Measurements from ENCODE around the gene DAB1. TPM values are rescaled to one million over a fixed set of nuclear protein-coding genes. Genes with fewer than 3 reads are reported as not detected.

Gene DAB1
- total RNA-seq, 1 donor from 2014 or later, result 0.20 TPM

- DNase-seq (ENCODE audit: low read depth), result no peak
Observed at GRCh38 chr1:56979986-56980755, 443.7 kb downstream of the DAB1 start.

- no peak for DNase-seq (ENCODE audit: low read depth)
Observed at GRCh38 chr1:56978819-56979218, 445.0 kb downstream of the DAB1 start.

- no peak for DNase-seq (ENCODE audit: low read depth)
Observed at GRCh38 chr1:56977910-56978309, 445.9 kb downstream of the DAB1 start.

GRCh38 chr1:56975446-56975845 is 448.4 kb downstream of the DAB1 start:
- no peak for DNase-seq (ENCODE audit: low read depth)

GRCh38 chr1:56973923-56974742 is 449.7 kb downstream of the DAB1 start:
- peak; percentile 79 for DNase-seq (ENCODE audit: low read depth)

GRCh38 chr1:56972976-56973375 is 450.9 kb downstream of the DAB1 start:
- no peak for DNase-seq (ENCODE audit: low read depth)

GRCh38 chr1:56970280-56970679 is 453.6 kb downstream of the DAB1 start:
- no peak for DNase-seq (ENCODE audit: low read depth)

- DNase-seq (ENCODE audit: low read depth), result peak; percentile 76
Observed at GRCh38 chr1:56968878-56969495, 454.9 kb downstream of the DAB1 start.

GRCh38 chr1:56967900-56968832 is 455.7 kb downstream of the DAB1 start:
- DNase-seq (ENCODE audit: low read depth), result peak; percentile 12

- DNase-seq (ENCODE audit: low read depth), result no peak
Observed at GRCh38 chr1:56967355-56967754, 456.5 kb downstream of the DAB1 start.

- no peak for DNase-seq (ENCODE audit: low read depth)
Observed at GRCh38 chr1:56966698-56966999, 457.2 kb downstream of the DAB1 start.

GRCh38 chr1:56965916-56966697 is 457.8 kb downstream of the DAB1 start, which contains the start of gene C8B:
Gene C8B (minus strand): TSS chr1:56966015. CDS start chr1:56965948, 67 bp downstream.
- DNase-seq (ENCODE audit: low read depth), result no peak

GRCh38 chr1:56965191-56965590 is 458.7 kb downstream of the DAB1 start:
- peak; percentile 17 for DNase-seq (ENCODE audit: low read depth)

- no peak for DNase-seq (ENCODE audit: low read depth)
Observed at GRCh38 chr1:56964349-56965017, 459.4 kb downstream of the DAB1 start.

- DNase-seq (ENCODE audit: low read depth), result peak; percentile 86
Observed at GRCh38 chr1:56963667-56964066, 460.2 kb downstream of the DAB1 start.

- no peak for DNase-seq (ENCODE audit: low read depth)
Observed at GRCh38 chr1:56961426-56961825, 462.4 kb downstream of the DAB1 start.

GRCh38 chr1:56958526-56958925 is 465.3 kb downstream of the DAB1 start:
- DNase-seq (ENCODE audit: low read depth), result peak; percentile 23

- no peak for DNase-seq (ENCODE audit: low read depth)
Observed at GRCh38 chr1:56957931-56958330, 465.9 kb downstream of the DAB1 start.

- DNase-seq (ENCODE audit: low read depth), result no peak
Observed at GRCh38 chr1:56954664-56955063, 469.2 kb downstream of the DAB1 start.

GRCh38 chr1:56953386-56953785 is 470.5 kb downstream of the DAB1 start:
- DNase-seq (ENCODE audit: low read depth), result no peak
